GM18858 (cell line): ENCODE results near the gene GRK3.
"Not testable (repeated sequence)": the region's sequence is repeated elsewhere in the genome, so short reads cannot be mapped to it uniquely, and the experiment has no call there.

Experiments used
- ATAC-seq: cut with Tn5 transposase; IDR thresholded peaks from one replicate; pipeline ENCODE4 v1.9.1; 2021; ENCODE audit not compliant: unreplicated experiment

The GRK3 gene

DNA sequence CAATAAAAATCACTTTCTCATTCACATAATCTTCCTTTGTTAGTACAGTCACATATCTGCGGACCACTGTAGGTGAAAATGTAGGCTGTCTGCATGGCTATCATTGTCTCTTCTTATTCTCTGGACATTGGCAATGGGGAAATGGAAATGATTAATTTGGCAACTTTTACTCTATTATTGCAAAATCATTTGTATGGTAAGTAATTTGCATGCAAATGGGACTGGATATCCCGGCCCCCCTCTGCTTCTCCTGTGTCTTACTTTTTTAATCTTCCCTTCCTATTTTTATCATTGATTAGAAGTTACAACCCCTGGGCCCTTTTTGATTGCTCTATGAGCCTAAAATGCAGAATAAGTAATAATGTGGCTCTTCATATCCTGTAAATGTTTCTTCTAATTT lies 6.0 kb downstream of the GRK3 start:
- ATAC-seq, result no peak

GRCh38 chr22:25571969-25572707 lies 7.7 kb downstream of the GRK3 start:
- not testable (repeated sequence) for ATAC-seq

- no peak for ATAC-seq
These were observed 8.3 kb downstream of the GRK3 start for GRCh38 chr22:25572708-25573171.

GRCh38 chr22:25573841-25574240 lies 9.4 kb downstream of the GRK3 start:
- no peak for ATAC-seq

GRCh38 chr22:25574736-25575135 lies 10.3 kb downstream of the GRK3 start:
- no peak for ATAC-seq

DNA sequence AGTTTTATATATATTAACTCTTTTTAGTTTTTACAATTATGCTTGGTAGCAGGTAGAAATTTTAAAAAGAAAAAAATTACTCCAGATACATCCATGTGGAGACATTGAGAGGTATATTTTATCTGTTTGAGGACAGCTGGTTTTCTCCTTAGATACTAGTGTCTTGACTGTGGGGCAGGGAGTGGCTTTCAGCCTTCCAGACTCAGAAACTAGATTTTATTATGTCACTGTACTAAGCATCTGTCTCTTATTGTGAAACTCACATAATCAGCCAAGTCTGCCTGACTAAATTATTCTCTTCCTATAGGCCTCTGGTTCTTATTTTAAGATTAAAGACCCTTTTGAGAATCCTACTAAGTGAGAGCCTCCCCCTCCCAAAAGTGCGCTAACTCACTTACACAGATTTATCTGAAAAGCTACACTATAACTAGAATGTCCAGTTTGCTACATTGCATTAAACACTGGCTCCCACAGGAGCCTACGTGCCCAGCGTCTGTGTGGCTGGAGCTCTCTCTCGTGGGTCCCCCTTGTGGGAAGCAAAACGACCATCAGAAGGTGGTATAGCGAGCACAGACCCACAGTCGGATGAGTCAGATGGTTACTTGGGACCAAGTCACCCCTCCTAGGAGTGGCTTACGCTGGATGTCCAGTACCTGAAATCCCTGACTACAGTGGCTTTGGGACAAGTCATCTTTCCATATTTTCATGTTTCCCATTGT lies 11.4 kb downstream of the GRK3 start:
- not testable (repeated sequence) for ATAC-seq

- ATAC-seq, result not testable (repeated sequence)
These were observed 17.0 kb downstream of the GRK3 start for GRCh38 chr22:25581452-25581851.

DNA sequence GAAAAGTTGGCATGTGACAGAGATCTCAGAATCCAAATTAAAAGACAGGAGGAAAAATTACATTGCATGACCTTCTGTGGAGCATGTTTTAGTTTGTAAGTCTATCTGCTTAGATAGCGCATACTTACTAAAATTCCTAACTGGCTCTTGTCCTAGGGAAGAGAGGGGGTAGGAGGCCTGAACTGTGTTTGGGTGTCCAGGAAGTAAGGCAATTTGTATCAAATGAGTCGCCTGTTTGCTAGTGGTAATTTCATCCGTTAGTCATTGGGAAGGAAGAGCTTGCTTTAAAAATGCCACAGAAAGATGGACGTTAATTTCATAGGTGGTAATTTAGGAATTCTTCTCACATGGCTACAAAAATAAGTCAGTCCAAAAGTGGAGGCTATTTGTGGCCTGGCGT lies 18.5 kb downstream of the GRK3 start:
- ATAC-seq, result no peak

DNA sequence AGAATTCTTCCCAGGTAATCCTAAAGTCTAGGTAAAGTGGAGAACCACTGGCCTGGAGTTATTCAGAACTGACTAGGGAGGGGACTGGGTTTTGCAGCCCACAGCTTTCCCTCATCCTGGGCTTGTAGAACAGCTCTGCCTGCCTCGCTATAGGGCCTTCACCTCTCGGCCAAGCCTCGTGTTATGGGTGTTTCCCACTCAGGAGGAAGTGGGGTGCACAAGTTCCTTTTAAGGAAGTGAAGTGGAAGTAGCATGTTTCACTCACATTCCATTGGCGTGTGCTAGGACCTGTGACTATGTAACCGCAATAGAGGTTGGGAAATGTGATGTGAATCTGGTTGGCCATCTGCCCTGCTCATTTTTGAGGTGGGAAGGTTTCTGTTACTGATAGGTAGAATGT lies 20.5 kb downstream of the GRK3 start:
- ATAC-seq, result not testable (repeated sequence)

DNA sequence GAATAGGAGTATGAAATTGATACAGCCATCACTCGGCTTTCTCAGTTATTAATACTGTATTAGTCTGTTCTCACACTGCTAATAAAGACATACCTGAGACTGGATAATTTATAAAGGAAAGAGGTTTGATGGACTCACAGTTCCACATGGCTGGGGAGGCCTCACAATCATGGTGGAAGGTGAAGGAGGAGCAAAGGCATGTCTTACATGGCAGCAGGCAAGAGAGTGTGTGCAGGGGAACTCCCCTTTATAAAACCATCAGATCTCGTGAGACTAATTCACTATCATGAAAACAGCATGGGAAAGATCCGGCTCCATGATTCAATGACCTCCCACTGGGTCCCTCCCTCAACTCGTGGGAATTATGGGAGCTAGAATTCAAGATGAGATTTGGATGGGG lies 25.2 kb downstream of the GRK3 start:
- ATAC-seq, result not testable (repeated sequence)

- ATAC-seq, result not testable (repeated sequence)
These were observed 28.8 kb downstream of the GRK3 start for GRCh38 chr22:25593323-25593722.

- ATAC-seq, result no peak
These were observed 34.1 kb downstream of the GRK3 start for GRCh38 chr22:25598609-25599008.

DNA sequence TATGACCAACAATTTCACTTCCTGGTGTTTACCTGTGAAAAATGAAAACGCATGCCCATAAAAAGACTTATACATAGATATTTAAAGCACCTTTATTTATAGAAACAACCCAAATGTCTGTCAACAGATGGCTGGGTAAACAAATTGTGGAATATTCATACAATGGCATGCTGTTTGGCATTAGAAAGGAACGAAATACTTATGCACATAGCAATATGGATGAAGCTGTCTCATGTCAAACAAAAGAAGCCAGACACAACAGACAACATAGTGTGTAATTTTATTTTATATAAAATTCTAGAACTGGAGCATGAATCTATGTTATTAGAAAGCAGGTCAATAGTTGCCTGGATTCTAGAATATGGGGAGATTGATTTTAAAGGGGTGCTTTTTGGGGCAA lies 38.0 kb downstream of the GRK3 start:
- ATAC-seq, result no peak

DNA sequence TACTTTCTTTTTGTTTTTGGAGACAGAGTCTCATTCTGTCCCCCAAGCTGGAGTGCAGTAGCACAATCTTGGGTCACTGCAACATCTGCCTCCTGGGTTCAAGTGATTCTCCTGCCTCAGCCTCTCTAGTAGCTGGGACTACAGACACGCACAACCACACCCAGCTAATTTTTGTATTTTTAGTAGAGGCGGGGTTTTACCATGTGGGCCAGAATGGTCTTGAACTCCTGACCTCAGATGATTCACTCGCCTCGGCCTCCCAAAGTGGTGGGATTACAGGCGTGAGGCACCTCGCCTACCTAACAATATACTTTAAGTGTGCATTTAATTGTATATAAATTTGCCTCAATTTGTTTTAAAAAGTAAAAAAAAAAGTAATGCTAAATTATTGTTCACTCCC lies 38.4 kb downstream of the GRK3 start:
- ATAC-seq, result no peak

- ATAC-seq, result not testable (repeated sequence)
These were observed 40.7 kb downstream of the GRK3 start for GRCh38 chr22:25605146-25605545.

GRCh38 chr22:25605565-25605964 lies 41.1 kb downstream of the GRK3 start:
- not testable (repeated sequence) for ATAC-seq

- ATAC-seq, result not testable (repeated sequence)
These were observed 46.8 kb downstream of the GRK3 start for GRCh38 chr22:25611284-25611683.

DNA sequence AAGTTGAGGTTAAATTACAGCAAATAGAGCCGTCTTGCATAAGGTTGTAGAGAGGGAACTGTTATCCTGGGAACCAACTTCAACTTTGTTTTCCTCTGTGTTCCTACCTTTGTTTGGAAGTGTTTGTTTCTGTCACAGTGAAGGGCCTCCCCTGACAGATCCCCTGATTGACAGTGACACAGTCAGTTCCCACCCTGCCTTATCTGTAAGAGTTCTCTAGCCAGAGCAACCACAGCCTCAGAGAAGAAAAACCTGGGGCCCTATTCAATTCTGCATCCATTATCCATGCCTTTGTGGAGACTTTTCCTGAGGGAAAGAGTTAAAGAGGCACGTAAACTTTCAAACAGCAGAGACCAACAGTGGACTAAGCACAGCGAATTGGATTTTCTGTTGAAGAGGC lies 48.7 kb downstream of the GRK3 start:
- ATAC-seq, result not testable (repeated sequence)

DNA sequence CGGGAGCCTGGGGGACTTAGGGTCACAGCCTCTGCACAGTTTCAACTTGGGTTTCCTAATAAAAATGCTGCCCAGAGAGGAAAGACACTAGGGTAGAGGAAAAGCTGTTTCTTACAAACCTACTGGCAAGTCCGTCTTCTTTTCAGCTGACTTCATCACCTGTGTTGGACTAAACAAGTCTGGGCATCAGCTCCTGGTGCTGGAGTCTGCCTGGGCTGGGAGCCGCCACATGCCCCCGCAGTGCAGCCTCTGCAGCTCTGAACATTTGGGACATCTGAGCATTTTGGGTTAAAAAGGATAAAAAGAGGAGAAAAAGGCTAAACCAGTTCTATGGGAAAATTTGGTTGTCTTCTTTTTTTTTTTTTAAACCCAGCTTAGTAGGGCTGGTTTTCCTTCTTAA lies 49.1 kb downstream of the GRK3 start:
- not testable (repeated sequence) for ATAC-seq

- ATAC-seq, result not testable (repeated sequence)
These were observed 50.3 kb downstream of the GRK3 start for GRCh38 chr22:25614791-25615190.

- ATAC-seq, result no peak
These were observed 57.5 kb downstream of the GRK3 start for GRCh38 chr22:25621986-25622385.

DNA sequence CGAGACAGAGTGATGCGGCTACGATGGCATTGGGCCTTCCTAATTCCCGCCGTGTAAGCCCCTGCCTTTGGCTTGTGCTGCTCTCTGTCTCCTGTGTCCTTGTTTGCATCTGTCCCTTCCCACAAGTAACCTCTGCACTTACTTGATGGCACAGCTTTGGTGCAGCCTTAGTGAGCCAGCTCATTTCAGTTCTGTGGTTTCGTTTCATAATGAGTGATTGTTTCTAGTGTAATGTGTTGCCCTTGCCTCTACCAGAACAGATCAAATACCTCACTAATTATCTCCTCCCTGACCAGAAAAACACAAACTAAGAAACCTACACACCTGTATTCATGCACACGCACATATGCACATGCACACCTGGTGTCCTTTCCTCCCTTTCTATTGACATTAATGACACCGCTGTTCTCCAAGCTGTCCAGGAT lies 58.8 kb downstream of the GRK3 start:
- peak; percentile 85 for ATAC-seq
